HCT116 (cell line): ENCODE results near the gene NTNG1.

Experiments
- CTCF ChIP-seq, 3 experiments: fragments of 200-600 bp in 1 of 3; sonication (generic) in 1 of 3; IDR thresholded peaks in 2 of 3; conservative IDR thresholded peaks in 1 of 3; 2 replicates each; pipeline ENCODE4 v1.5.1; 2012 to 2017; ENCODE audit warnings: low read depth in 2 of 3, low read length in 2 of 3, antibody characterized with exemption in 1 of 3, borderline replicate concordance in 1 of 3, control low read depth in 1 of 3, mild to moderate bottlenecking in 1 of 3, mixed read lengths in 1 of 3, mixed run types in 1 of 3, moderate library complexity in 1 of 3; ENCODE audit not compliant: insufficient read depth in 1 of 3
- JUND ChIP-seq: IDR thresholded peaks from 2 replicates; pipeline ENCODE4 v1.6.1; 2012
- MAX ChIP-seq: IDR thresholded peaks from 2 replicates; pipeline ENCODE4 v1.6.1; 2012
- POLR2A ChIP-seq: IDR thresholded peaks from 2 replicates; pipeline ENCODE4 v1.7.0; 2011; ENCODE audit warnings: borderline replicate concordance; ENCODE audit not compliant: insufficient read depth, insufficient read length; ENCODE audit errors: extremely low read depth
- POLR2AphosphoS5 ChIP-seq: IDR thresholded peaks from 2 replicates; pipeline ENCODE4 v1.6.1; 2011; ENCODE audit warnings: mild to moderate bottlenecking, low read depth, low read length, moderate library complexity
- RAD21 ChIP-seq: IDR thresholded peaks from 2 replicates; pipeline ENCODE4 v1.6.1; 2012; ENCODE audit warnings: low read depth, mild to moderate bottlenecking
- REST ChIP-seq: IDR thresholded peaks from 2 replicates; pipeline ENCODE4 v1.6.1; 2012; ENCODE audit warnings: low read depth
- SIN3A ChIP-seq: IDR thresholded peaks from 2 replicates; pipeline ENCODE4 v1.6.1; 2012; ENCODE audit warnings: low read depth
- YY1 ChIP-seq: IDR thresholded peaks from 2 replicates; pipeline ENCODE4 v1.6.1; 2011; ENCODE audit warnings: low read length, low read depth, moderate library complexity, mild to moderate bottlenecking; ENCODE audit not compliant: insufficient replicate concordance; ENCODE audit errors: extremely low read depth
- TF ChIP-seq, protein P1 (sequence below): IDR thresholded peaks from 2 replicates; pipeline ENCODE4 v1.6.1; 2012

- TF ChIP-seq SIN3A (no peak), CTCF (IDR thresholded peaks at IDR 0.05 in 2 of 3, conservative IDR thresholded peaks at IDR 0.05 in 1 of 3; ENCODE audit: borderline replicate concordance in 1 of 3, insufficient read depth in 1 of 3, low read depth in 2 of 3, low read length in 2 of 3) (no peak), RAD21 (no peak), REST (no peak), POLR2AphosphoS5 (no peak), POLR2A (no peak), YY1 (no peak), MAX (no peak), JUND (no peak)
- TF ChIP-seq, protein P1, sequence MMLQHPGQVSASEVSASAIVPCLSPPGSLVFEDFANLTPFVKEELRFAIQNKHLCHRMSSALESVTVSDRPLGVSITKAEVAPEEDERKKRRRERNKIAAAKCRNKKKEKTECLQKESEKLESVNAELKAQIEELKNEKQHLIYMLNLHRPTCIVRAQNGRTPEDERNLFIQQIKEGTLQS: no peak
Observed at GRCh38 chr1:107432108-107432507, 291.3 kb downstream of the NTNG1 start.
